ENCODE data around the gene RPL27. TPM values are rescaled to one million over a fixed set of nuclear protein-coding genes. Genes with fewer than 3 reads are reported as not detected.

RPL27 gene
- total RNA-seq, 1 donor from 2014 or later, result 1,032 TPM

- Mint-ChIP-seq H3K4me3 (ENCODE audit: unreplicated experiment) (no peak overlapping the region), H3K36me3 (ENCODE audit: low read depth, unreplicated experiment) (no peaks in the 10 kb centered on the region), H3K27me3 (ENCODE audit: low read depth, unreplicated experiment) (peaks cover 2% of the 10 kb centered on the region), H3K9me3 (ENCODE audit: unreplicated experiment) (no peaks in the 10 kb centered on the region), H3K4me1 (ENCODE audit: low read depth, unreplicated experiment) (peaks cover 18% of the 10 kb centered on the region), H3K27ac (ENCODE audit: unreplicated experiment) (no peak overlapping the region)
- no peaks in the 10 kb centered on the region for H3K4me1 ChIP-seq (ENCODE audit: insufficient read depth, low read length)
- H3K9me3 ChIP-seq (ENCODE audit: insufficient read depth, low read depth, low read length), result no peaks in the 10 kb centered on the region
- no peak overlapping the region for H3K9ac ChIP-seq (ENCODE audit: low read length)
- H3K36me3 ChIP-seq (ENCODE audit: insufficient read depth, low read length), result no peaks in the 10 kb centered on the region
- H3K4me3 ChIP-seq (ENCODE audit: insufficient read depth, low read depth, low read length), result no peak overlapping the region
- no peak for TF ChIP-seq EZH2 (IDR thresholded peaks at IDR 0.05; ENCODE audit: insufficient read depth, low read length)
- H3K79me2 ChIP-seq (ENCODE audit: insufficient read depth, low read length), result no peaks in the 10 kb centered on the region
- no peak overlapping the region for H3K27ac ChIP-seq (ENCODE audit: low read depth, low read length)
- no peaks in the 10 kb centered on the region for H3K27me3 ChIP-seq (ENCODE audit: insufficient read depth, low read length)
- no peaks in the 10 kb centered on the region for H4K20me1 ChIP-seq (ENCODE audit: insufficient read depth, low read length)
- FAIRE-seq (no peak), DNase-seq (ENCODE audit: low read depth) (no peak)
- H2AFZ ChIP-seq (ENCODE audit: low read depth, low read length), result no peak overlapping the region
- H3K4me2 ChIP-seq (ENCODE audit: low read length), result no peak overlapping the region
Observed at GRCh38 chr17:43034894-43035293, 36.7 kb downstream of the RPL27 start.

- Mint-ChIP-seq H3K36me3 (ENCODE audit: low read depth, unreplicated experiment) (no peaks in the 10 kb centered on the region), H3K27me3 (ENCODE audit: low read depth, unreplicated experiment) (peaks cover 2% of the 10 kb centered on the region), H3K4me1 (ENCODE audit: low read depth, unreplicated experiment) (peaks cover 11% of the 10 kb centered on the region), H3K4me3 (ENCODE audit: unreplicated experiment) (no peak overlapping the region), H3K27ac (ENCODE audit: unreplicated experiment) (no peak overlapping the region), H3K9me3 (ENCODE audit: unreplicated experiment) (no peaks in the 10 kb centered on the region)
- no peak overlapping the region for H3K9ac ChIP-seq (ENCODE audit: low read length)
- no peaks in the 10 kb centered on the region for H3K4me1 ChIP-seq (ENCODE audit: insufficient read depth, low read length)
- H3K36me3 ChIP-seq (ENCODE audit: insufficient read depth, low read length), result no peaks in the 10 kb centered on the region
- H3K79me2 ChIP-seq (ENCODE audit: insufficient read depth, low read length), result no peaks in the 10 kb centered on the region
- H3K4me3 ChIP-seq (ENCODE audit: insufficient read depth, low read depth, low read length), result no peak overlapping the region
- TF ChIP-seq EZH2 (IDR thresholded peaks at IDR 0.05; ENCODE audit: insufficient read depth, low read length) (no peak), CTCF (IDR thresholded peaks at IDR 0.05; ENCODE audit: insufficient read depth, low read depth, low read length) (no peak)
- no peak overlapping the region for H3K4me2 ChIP-seq (ENCODE audit: low read length)
- H3K27me3 ChIP-seq (ENCODE audit: insufficient read depth, low read length), result no peaks in the 10 kb centered on the region
- DNase-seq (ENCODE audit: low read depth) (no peak), FAIRE-seq (no peak)
- H3K27ac ChIP-seq (ENCODE audit: low read depth, low read length), result no peak overlapping the region
- no peaks in the 10 kb centered on the region for H3K9me3 ChIP-seq (ENCODE audit: insufficient read depth, low read depth, low read length)
- H4K20me1 ChIP-seq (ENCODE audit: insufficient read depth, low read length), result no peaks in the 10 kb centered on the region
- no peak overlapping the region for H2AFZ ChIP-seq (ENCODE audit: low read depth, low read length)
Observed at GRCh38 chr17:43039646-43040045, 41.4 kb downstream of the RPL27 start.

- no peak for FAIRE-seq
- H3K4me2 ChIP-seq (ENCODE audit: low read length), result no peak overlapping the region
- H3K4me1 Mint-ChIP-seq (ENCODE audit: low read depth, unreplicated experiment), result peaks cover 8% of the 10 kb centered on the region
Observed at GRCh38 chr17:43040655-43041054, 42.4 kb downstream of the RPL27 start.

More at GRCh38 chr17:43040655-43041054, 42.4 kb downstream of the RPL27 start:
- no peak overlapping the region for H3K4me3 Mint-ChIP-seq (ENCODE audit: unreplicated experiment)
- Histone ChIP-seq H3K27ac (ENCODE audit: low read depth, low read length) (no peak overlapping the region), H2AFZ (ENCODE audit: low read depth, low read length) (no peak overlapping the region), H3K79me2 (ENCODE audit: insufficient read depth, low read length) (no peaks in the 10 kb centered on the region), H3K4me1 (ENCODE audit: insufficient read depth, low read length) (no peaks in the 10 kb centered on the region), H3K27me3 (ENCODE audit: insufficient read depth, low read length) (no peaks in the 10 kb centered on the region), H3K36me3 (ENCODE audit: insufficient read depth, low read length) (peaks cover 3% of the 10 kb centered on the region), H3K9ac (ENCODE audit: low read length) (no peak overlapping the region), H3K9me3 (ENCODE audit: insufficient read depth, low read depth, low read length) (no peaks in the 10 kb centered on the region), H4K20me1 (ENCODE audit: insufficient read depth, low read length) (no peaks in the 10 kb centered on the region), H3K4me3 (ENCODE audit: insufficient read depth, low read depth, low read length) (no peak overlapping the region)
- no peak for DNase-seq (ENCODE audit: low read depth)
- no peak for TF ChIP-seq CTCF (IDR thresholded peaks at IDR 0.05; ENCODE audit: insufficient read depth, low read depth, low read length)
- no peak for TF ChIP-seq EZH2 (IDR thresholded peaks at IDR 0.05; ENCODE audit: insufficient read depth, low read length)
- H3K9me3 Mint-ChIP-seq (ENCODE audit: unreplicated experiment), result no peaks in the 10 kb centered on the region
- no peaks in the 10 kb centered on the region for H3K36me3 Mint-ChIP-seq (ENCODE audit: low read depth, unreplicated experiment)
- peaks cover 2% of the 10 kb centered on the region for H3K27me3 Mint-ChIP-seq (ENCODE audit: low read depth, unreplicated experiment)
- H3K27ac Mint-ChIP-seq (ENCODE audit: unreplicated experiment), result no peak overlapping the region
